H1 (cell line): ENCODE measurements around the gene PRPF31. TPM values are rescaled to one million over a fixed set of nuclear protein-coding genes. Genes with fewer than 3 reads are reported as not detected.

Source experiments
- CTCF ChIA-PET: fragments of 300-600 bp; sonication (Branson Sonifier 250); formaldehyde crosslinking; loops from one replicate; lab custom pipeline; 2021; ENCODE audit not compliant: partially characterized antibody; lab: Charles Lee
- POLR2A ChIA-PET: fragments of 300-600 bp; sonication (Branson Sonifier 250); formaldehyde crosslinking; loops from one replicate; lab custom pipeline; 2021; ENCODE audit warnings: inconsistent platforms; ENCODE audit not compliant: partially characterized antibody; lab: Charles Lee
- DNase-seq, 2 experiments: peaks; one replicate each; pipeline versions ENCODE4 v3.0.0 to v3.0.0-alpha.2; 2010 to 2022; ENCODE audit warnings: low spot score in 2 of 2, low read depth in 1 of 2, mixed read lengths in 1 of 2
- FAIRE-seq: peaks from 2 replicates; lab custom pipeline; 2011; peaks lifted over from hg19 to GRCh38; lab: Jason Lieb, UNC
- H2AFZ ChIP-seq: 2 replicates; pipeline ENCODE4 v1.8.1; 2012; ENCODE audit warnings: low read length, inconsistent platforms
- H2AK5ac ChIP-seq: 2 replicates; pipeline ENCODE4 v1.6.1; 2013; ENCODE audit warnings: low read depth, low read length
- H2BK120ac ChIP-seq: replicated peaks from 2 replicates; pipeline ENCODE3; 2013; ENCODE audit warnings: low read depth, low read length, inconsistent platforms
- H2BK12ac ChIP-seq: 2 replicates; pipeline ENCODE4 v1.6.1; 2013; ENCODE audit warnings: low read depth, low read length
- H2BK15ac ChIP-seq: 2 replicates; pipeline ENCODE4 v1.6.1; 2013; ENCODE audit warnings: low read length
- H2BK20ac ChIP-seq: 2 replicates; pipeline ENCODE4 v1.6.1; 2013; ENCODE audit warnings: low read length
- H2BK5ac ChIP-seq: 2 replicates; pipeline ENCODE4 v1.6.1; 2013; ENCODE audit warnings: low read depth, low read length
- H3K14ac ChIP-seq: 2 replicates; pipeline ENCODE4 v1.6.1; 2013; ENCODE audit warnings: inconsistent platforms; ENCODE audit not compliant: insufficient read length
- H3K18ac ChIP-seq: 2 replicates; pipeline ENCODE4 v1.6.1; 2013; ENCODE audit warnings: low read length; ENCODE audit errors: extremely low read depth
- H3K23ac ChIP-seq: 2 replicates; pipeline ENCODE4 v1.6.1; 2013; ENCODE audit warnings: inconsistent platforms; ENCODE audit not compliant: insufficient read length
- H3K23me2 ChIP-seq: 2 replicates; pipeline ENCODE4 v1.6.1; 2013; ENCODE audit warnings: low read depth, low read length
- H3K27ac ChIP-seq: 2 replicates; pipeline ENCODE4 v1.6.1; 2011; ENCODE audit warnings: low read depth, low read length, inconsistent platforms
- H3K27me3 ChIP-seq, 4 experiments: replicated peaks in 1 of 4; 1 replicate in 1 of 4; 2 replicates in 3 of 4; pipeline versions ENCODE4 v1.6.1 to v1.8.1; 2011 to 2013; ENCODE audit warnings: low read length in 3 of 4, mild to moderate bottlenecking in 3 of 4, inconsistent platforms in 2 of 4, mixed read lengths in 2 of 4, moderate library complexity in 1 of 4; ENCODE audit not compliant: control insufficient read depth in 3 of 4, insufficient read depth in 3 of 4; ENCODE audit errors: extremely low read depth in 1 of 4
- H3K36me3 ChIP-seq, 4 experiments: 2 replicates each; pipeline versions ENCODE4 v1.6.1 to v1.8.1; 2011 to 2013; ENCODE audit warnings: mild to moderate bottlenecking in 4 of 4, low read length in 3 of 4, moderate library complexity in 2 of 4, control low read depth in 1 of 4, inconsistent platforms in 1 of 4; ENCODE audit not compliant: insufficient read depth in 4 of 4, control insufficient read depth in 2 of 4
- H3K4ac ChIP-seq: replicated peaks from 2 replicates; pipeline ENCODE3; 2013; ENCODE audit warnings: low read length, low read depth, mixed read lengths, inconsistent platforms; ENCODE audit not compliant: insufficient read length
- H3K4me1 ChIP-seq, 4 experiments: replicated peaks in 1 of 4; 1 replicate in 1 of 4; 2 replicates in 3 of 4; pipeline versions ENCODE4 v1.6.1 to v1.8.1; 2011 to 2013; ENCODE audit warnings: low read length in 3 of 4, inconsistent platforms in 2 of 4, mixed read lengths in 1 of 4; ENCODE audit not compliant: insufficient read depth in 4 of 4, control insufficient read depth in 3 of 4
- H3K4me2 ChIP-seq, 2 experiments: 2 replicates each; pipeline versions ENCODE4 v1.6.1 to v1.8.1; 2011 to 2013; ENCODE audit warnings: low read depth in 2 of 2, low read length in 2 of 2, control low read depth in 1 of 2, inconsistent platforms in 1 of 2, mild to moderate bottlenecking in 1 of 2; ENCODE audit not compliant: insufficient read depth in 1 of 2
- H3K4me3 ChIP-seq, 4 experiments: fragments of 200-600, 300-600 bp in 1 of 4; sonication (generic), shearing (Covaris generic), sonication (Bioruptor Twin) in 1 of 4; 2 replicates each; pipeline versions ENCODE4 v1.5.1 to v1.8.1; 2011 to 2016; ENCODE audit warnings: low read length in 4 of 4, low read depth in 3 of 4, control low read depth in 2 of 4, inconsistent platforms in 2 of 4, mild to moderate bottlenecking in 2 of 4, mixed read lengths in 1 of 4, moderate library complexity in 1 of 4; ENCODE audit not compliant: insufficient read depth in 2 of 4; ENCODE audit errors: extremely low read depth in 1 of 4
- H3K56ac ChIP-seq: replicated peaks from 2 replicates; pipeline ENCODE3; 2013; ENCODE audit warnings: low read depth, mild to moderate bottlenecking, mixed read lengths, low read length, inconsistent platforms; ENCODE audit not compliant: insufficient read length
- H3K79me1 ChIP-seq: 2 replicates; pipeline ENCODE4 v1.6.1; 2013; ENCODE audit warnings: low read depth, low read length, control low read depth
- H3K79me2 ChIP-seq, 2 experiments: 2 replicates each; pipeline versions ENCODE4 v1.6.1 to v1.8.1; 2012 to 2013; ENCODE audit warnings: low read length in 2 of 2, mild to moderate bottlenecking in 2 of 2, inconsistent platforms in 1 of 2; ENCODE audit not compliant: insufficient read depth in 2 of 2, control insufficient read depth in 1 of 2
- H3K9ac ChIP-seq, 4 experiments: replicated peaks in 1 of 4; 1 replicate in 1 of 4; 2 replicates in 3 of 4; pipeline versions ENCODE4 v1.6.1 to v1.8.1; 2011 to 2013; ENCODE audit warnings: low read depth in 3 of 4, low read length in 3 of 4, control low read depth in 2 of 4, mild to moderate bottlenecking in 2 of 4, moderate library complexity in 2 of 4, inconsistent platforms in 1 of 4; ENCODE audit errors: extremely low read depth in 1 of 4
- H3K9me3 ChIP-seq, 2 experiments: 2 replicates each; pipeline versions ENCODE4 v1.6.1 to v1.8.1; 2012 to 2013; ENCODE audit warnings: mild to moderate bottlenecking in 2 of 2, moderate library complexity in 2 of 2, control low read depth in 1 of 2, inconsistent platforms in 1 of 2, low read depth in 1 of 2, low read length in 1 of 2, mixed read lengths in 1 of 2; ENCODE audit not compliant: insufficient read depth in 2 of 2
- H4K20me1 ChIP-seq, 2 experiments: replicated peaks in 1 of 2; 2 replicates each; pipeline versions ENCODE3 to v1.8.1; 2011 to 2013; ENCODE audit warnings: inconsistent platforms in 2 of 2, low read length in 2 of 2, mild to moderate bottlenecking in 1 of 2; ENCODE audit not compliant: insufficient read depth in 2 of 2, control insufficient read depth in 1 of 2
- H4K5ac ChIP-seq: 2 replicates; pipeline ENCODE4 v1.6.1; 2013; ENCODE audit warnings: low read length, low read depth, mixed read lengths, inconsistent platforms; ENCODE audit not compliant: insufficient read length
- H4K8ac ChIP-seq: 2 replicates; pipeline ENCODE4 v1.8.0; 2013; ENCODE audit warnings: mild to moderate bottlenecking, moderate library complexity, low read length, inconsistent platforms; ENCODE audit not compliant: insufficient read depth; ENCODE audit errors: extremely low read depth
- H4K91ac ChIP-seq: replicated peaks from 2 replicates; pipeline ENCODE3; 2013; ENCODE audit warnings: low read length, mixed read lengths, inconsistent platforms; ENCODE audit not compliant: insufficient read length
- POLR2AphosphoS5 ChIP-seq: IDR thresholded peaks from 2 replicates; pipeline ENCODE4 v1.6.1; 2011; ENCODE audit warnings: low read depth, low read length
- SP1 ChIP-seq: IDR thresholded peaks from 2 replicates; pipeline ENCODE4 v1.6.1; 2011; ENCODE audit warnings: low read depth, low read length
- WGBS, 2 experiments: shearing (Covaris generic) in 1 of 2; methylation state at CpG; one replicate each; pipeline versions ENCODE4 v1.1.6 to v1.1.7; 2013 to 2015; ENCODE audit warnings: low lambda C conversion rate in 2 of 2, mixed read lengths in 2 of 2, inconsistent platforms in 1 of 2, low coverage in 1 of 2, missing lambda C conversion rate in 1 of 2; ENCODE audit not compliant: insufficient replicate concordance in 2 of 2, insufficient coverage in 1 of 2, insufficient read length in 1 of 2; ENCODE audit errors: extremely low coverage in 1 of 2, missing lambda C conversion rate in 1 of 2; 5-methylcytosine and 5-hydroxymethylcytosine counted together
- polyA plus RNA-seq, 7 experiments: library from polyadenylated mRNA; depleted of rRNA in 3 of 7; stranded (reverse) in 5 of 7; unstranded in 2 of 7; fragments of >200 nt in 5 of 7; fragments of 200-250 nt in 2 of 7; gene quantifications; 1 replicate in 5 of 7; 2 replicates in 1 of 7; 4 replicates in 1 of 7; pipeline versions ENCODE4 v1.2.1 to v1.2.3, GENCODE V29; 2011 to 2013; ENCODE audit warnings: missing spikeins in 2 of 7, mixed read lengths in 2 of 7
- total RNA-seq: library from RNA; stranded (reverse); fragmentation: NEBNext Ultra II Directional; extraction: Animal tissue kit (Norgen Biotek cat#: 25700); gene quantifications from 2 replicates; pipeline ENCODE4 v1.2.1, GENCODE V29; 2021

PRPF31 gene
- total and polyA plus RNA-seq, 2 of the 8 experiments (the other 6 are each of a cell fraction or from before 2014, with no cell fraction given): 51.1 to 97.4 TPM

GRCh38 chr19:54153731-54154326, 38.3 kb downstream of the PRPF31 start:
- Histone ChIP-seq H4K91ac (no peak overlapping the region), H2BK120ac (no peak overlapping the region), H3K9ac (no peak overlapping the region), H2BK12ac (no peak overlapping the region), H3K56ac (no peak overlapping the region), H3K79me1 (peaks cover 6% of the 10 kb centered on the region), H2AK5ac (no peak overlapping the region), H3K4me1 (peaks cover 0 to 3% (median 2%) of the 10 kb centered on the region in 4 experiments; a peak in 3 of 7 replicates), H3K9me3 (no peaks in the 10 kb centered on the region), H3K23me2 (peaks cover 4% of the 10 kb centered on the region), H2BK5ac (no peak overlapping the region), H2BK15ac (no peak overlapping the region), H3K14ac (no peak overlapping the region), H3K4ac (no peak overlapping the region), H2AFZ (no peak overlapping the region), H3K79me2 (no peaks in the 10 kb centered on the region), H3K27me3 (no peaks in the 10 kb centered on the region), H4K8ac (no peak overlapping the region), H2BK20ac (no peak overlapping the region), H4K20me1 (peaks cover 11 to 20% of the 10 kb centered on the region in 2 experiments), H4K5ac (no peak overlapping the region), H3K4me3 (no peak overlapping the region), H3K27ac (no peak overlapping the region), H3K23ac (no peak overlapping the region), H3K36me3 (peaks cover 31 to 68% (median 61%) of the 10 kb centered on the region in 4 experiments), H3K18ac (no peak overlapping the region), H3K4me2 (no peak overlapping the region)
- TF ChIP-seq SP1: no peak
- TF ChIP-seq POLR2AphosphoS5: 0 out of 2 replicates have a peak, but pooled peaks have one; percentile 51
- ChIA-PET CTCF (no interaction called here), POLR2A (interaction anchor here (0.6 to 14.8 kb wide), 6 partner anchors 11 to 1020 kb away, joined by 3 to 348 read pairs (median 4); partner anchors contain the start of gene CNOT3)
- FAIRE-seq: no peak
- DNase-seq: no peak
- 89% methylated on average over 9 of the region's 10 CpGs; no CpG with 5 or more reads in 1 of the 2 experiments for WGBS, 2 experiments
